Stimulated activated CD4-positive, alpha-beta T cell treated with anti-CD3 and anti-CD28 coated beads, Interleukin-12 subunit alpha, Interleukin-12 subunit beta, amount 100 ng/mL, for 4 hours (primary cell): ENCODE measurements around the gene FAF1.
"Not testable (repeated sequence)": the region's sequence is repeated elsewhere in the genome, so short reads cannot be mapped to it uniquely, and the experiment has no call there.

ENCODE experiments used
- DNase-seq: peaks from one replicate; pipeline ENCODE4 v3.0.0-alpha.2; 2020

Gene FAF1

DNA sequence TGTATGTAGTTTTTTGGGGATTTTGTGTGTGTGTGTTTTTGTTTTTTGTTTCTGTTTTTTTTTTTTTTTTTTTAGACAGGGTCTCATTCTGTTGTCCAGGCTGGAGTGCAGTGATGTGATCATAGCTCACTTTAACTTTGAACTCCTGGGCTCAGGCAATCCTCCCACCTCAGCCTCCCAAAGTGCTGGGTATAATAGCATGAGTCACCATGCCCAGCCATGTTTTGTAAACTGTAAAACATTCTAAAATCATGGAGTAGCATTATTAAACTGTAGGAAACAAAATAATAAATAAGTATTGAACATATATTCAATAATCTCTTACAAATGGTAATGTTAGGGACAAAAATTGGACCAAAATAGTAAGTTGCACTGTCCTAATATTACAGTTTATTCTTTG, 124.0 kb downstream of the FAF1 start:
- no peak for DNase-seq

DNA sequence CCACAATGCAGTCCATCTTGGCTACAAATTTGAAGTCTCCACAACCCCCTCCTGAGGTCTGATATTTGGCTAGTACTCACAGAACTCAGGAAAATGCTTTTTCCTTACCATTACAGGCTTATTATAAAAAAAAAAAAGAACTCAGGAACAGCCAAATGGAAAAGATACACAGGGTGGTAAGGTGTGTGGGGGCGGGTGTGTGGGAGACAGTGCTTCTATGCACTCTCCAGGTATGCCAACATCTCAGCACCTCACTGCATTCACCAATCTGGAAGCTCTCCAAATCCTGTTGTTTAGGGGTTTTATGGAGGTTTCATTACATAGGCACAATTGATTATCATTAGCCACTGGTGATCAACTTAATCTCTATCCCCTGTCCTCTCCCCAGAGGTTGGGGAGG, 126.9 kb downstream of the FAF1 start:
- no peak for DNase-seq

DNA sequence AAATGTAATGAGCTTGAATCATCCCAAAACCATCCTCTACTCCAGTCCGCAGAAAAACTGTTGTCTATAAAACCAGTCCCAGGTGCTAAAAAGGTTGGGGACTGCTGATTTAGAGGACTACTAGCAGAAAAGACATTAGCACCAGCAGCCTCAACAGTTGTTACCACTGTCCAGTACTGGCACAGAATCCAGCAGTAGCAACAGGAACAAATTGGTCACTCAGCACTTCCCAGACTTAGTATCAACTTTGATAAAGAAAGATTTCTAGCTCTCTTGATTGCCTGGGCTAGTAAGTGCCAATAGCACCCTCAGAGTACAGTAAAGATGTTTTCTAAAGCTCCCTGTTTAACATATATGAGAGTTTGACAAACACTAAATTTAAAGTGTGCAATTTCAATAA, 127.9 kb downstream of the FAF1 start:
- DNase-seq: no peak

DNA sequence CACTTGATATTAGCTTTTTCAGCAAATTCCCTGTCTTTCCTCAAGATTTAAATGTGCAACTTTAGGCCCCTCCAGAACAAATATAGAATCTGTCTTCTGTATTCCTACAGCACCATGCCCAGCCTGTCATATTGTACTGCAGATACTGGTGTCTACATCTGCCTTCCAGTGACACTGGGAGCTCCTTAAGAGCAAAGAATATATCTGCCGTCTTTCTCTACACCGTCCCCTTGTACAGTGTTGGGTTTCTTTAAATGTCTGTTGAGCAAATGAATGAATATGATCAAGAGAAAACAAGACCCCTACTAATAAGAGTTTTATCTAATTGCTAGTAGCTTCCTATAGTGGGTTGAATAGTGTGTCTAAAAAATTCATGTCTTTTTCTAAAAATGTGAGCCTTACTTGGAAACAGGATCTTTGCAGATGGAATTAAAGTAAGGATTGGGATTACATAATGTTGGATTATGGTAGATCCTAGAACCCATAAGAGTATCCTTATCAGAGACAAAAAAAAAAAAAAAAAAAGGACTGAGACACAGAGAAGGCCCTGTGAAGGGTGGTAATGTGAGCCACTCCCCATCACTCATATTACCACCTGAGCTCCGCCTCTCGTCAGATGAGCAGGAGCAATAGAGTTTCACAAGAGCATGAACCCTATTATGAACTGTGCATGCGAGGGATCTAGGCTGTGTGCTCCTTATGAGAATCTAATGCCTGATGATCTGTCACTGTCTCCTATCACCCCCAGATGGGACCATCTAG, 128.6 kb downstream of the FAF1 start:
- no peak for DNase-seq

DNA sequence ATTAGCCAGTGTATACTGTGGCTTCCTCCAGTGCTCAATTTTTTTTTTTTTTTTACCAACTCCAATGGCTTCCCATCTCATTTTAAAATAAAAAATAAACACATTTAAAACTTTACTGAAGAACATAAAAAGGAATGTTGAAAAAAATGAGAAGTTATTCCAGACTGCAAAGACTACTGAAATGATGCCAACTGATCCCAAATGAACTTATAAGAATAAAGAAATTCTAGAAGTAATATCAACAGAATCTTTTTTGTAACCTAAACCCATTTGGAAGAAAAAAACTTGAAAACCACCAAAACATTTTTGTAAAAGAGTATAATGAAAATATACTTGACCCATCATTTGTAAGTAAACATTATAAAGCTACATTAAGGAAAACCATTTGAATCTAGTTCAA, 129.4 kb downstream of the FAF1 start:
- no peak for DNase-seq

DNA sequence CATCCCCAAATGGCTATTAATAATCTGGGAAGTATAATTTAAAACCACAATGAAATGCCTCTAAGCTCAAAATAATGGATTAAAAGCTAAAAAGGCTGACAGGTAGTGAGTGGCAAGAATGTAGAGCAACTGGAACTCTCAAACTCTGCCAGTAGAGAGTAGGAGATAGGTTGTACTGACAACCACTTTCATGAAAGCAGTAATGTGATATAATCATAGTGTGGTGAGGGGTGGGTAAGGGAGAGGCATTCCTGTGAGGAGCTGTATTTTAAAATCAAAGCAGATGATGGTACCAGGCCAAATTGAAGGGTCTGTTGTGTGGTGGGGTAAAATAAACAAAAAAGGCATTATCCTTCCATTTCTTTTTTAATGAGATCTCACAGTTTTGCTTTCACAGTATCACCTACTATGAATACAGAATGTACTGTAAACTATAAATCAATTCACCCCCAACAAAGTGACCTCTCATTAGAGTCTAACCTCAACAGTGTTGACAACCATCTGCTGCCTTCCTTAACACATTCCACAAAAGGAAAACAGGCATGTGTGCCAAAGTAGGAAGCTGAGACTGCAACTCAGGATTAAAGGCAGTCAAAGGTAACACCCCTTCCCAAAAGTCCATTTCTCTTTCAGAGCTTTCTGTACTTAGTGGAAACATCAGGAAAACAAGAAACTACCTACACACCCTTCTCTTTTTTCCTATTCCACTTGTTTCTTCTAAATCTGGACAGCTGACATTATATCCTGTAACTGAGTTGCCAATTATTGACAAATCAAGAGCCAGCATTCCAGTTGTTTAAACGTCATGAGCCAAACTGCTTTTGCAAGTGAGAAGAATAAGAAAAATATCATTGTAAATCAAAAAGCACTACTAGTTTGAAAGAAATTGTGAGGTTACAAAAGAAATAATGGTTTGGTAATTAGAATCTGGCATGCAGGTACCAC, 130.8 kb downstream of the FAF1 start:
- no peak for DNase-seq

DNA sequence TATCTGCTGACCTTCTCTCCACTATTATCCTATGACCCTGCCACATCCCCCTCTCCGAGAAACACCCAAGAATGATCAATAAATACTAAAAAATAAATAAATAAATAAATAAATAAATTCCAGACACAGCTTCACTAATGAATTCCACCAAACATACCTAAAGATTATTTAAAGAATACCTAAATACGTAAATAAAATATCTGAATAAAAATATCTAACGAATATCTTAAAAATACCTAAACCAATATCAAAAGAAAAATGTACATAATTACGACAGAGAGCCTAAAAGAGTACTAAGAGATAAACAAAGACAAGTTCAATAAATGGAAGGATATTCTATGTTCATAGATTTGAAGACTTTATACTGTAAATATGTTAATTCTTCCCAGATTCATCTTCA, 132.5 kb downstream of the FAF1 start:
- no peak for DNase-seq

DNA sequence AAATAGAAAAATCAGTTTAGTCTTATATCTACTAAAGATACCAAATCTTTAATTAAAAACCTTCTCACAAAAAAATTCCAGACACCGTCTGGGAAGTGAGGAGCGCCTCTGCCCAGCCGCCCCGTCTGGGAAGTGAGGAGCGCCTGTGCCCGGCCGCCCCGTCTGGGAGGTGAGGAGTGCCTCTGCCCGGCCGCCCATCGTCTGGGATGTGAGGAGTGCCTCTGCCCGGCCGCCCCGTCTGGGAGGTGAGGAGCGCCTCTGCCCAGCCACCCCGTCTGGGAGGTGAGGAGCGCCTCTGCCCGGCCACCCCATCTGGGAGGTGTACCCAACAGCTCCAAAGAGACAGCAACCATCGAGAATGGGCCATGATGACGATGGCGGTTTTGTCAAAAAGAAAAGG, 133.3 kb downstream of the FAF1 start:
- not testable (repeated sequence) for DNase-seq

DNA sequence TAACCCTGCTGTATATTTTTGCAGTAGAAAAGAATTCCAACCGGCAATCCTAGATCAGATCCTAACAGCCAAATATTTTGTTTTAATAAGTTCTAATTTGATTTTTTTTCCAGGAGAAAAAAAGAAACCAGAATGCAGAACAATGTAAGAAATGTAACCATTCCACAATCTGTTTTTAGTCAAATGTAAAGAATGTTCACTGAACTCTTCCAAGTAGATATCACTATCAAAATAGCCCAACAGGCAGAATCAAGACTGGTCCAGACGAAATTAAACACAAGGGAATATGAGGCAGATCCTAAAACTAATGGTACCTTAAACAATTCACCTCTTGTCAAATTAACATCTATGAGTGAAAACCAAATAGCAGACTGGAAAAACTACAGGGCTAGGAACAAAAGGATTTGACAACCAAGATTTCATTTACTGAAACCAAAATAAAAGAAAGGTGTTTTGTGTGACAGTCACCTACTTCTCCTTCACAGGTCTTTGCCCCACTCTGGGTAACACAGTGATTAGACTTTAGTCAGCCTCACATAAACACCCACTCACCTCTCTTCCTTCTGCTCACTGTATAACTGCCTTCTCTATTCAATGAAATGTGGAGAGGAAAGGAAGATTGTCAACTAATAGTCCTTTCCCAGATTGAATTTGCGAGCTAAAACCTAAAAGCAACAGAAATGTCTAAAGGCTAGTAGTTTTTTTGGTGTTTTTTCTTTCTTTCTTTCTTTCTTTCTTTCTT, 137.9 kb downstream of the FAF1 start:
- DNase-seq: no peak

DNA sequence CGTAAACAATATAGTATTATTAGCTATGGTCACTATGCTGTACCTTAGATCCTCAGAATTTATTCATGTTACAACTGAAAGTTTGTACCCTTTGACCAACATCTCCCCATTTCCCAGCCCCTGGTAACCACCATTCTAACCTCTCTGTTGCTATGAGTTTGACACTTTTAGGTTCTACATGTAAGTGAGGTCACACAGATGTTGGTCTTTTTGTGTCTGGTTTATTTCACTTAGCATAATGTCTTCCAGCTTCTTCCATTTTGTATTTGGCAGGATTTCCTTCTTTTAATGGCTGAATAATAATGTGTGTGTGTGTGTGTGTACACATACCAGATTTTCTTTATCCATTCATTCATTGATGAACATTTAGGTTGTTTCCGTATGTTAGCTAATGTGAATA, 139.5 kb downstream of the FAF1 start:
- DNase-seq: no peak

DNA sequence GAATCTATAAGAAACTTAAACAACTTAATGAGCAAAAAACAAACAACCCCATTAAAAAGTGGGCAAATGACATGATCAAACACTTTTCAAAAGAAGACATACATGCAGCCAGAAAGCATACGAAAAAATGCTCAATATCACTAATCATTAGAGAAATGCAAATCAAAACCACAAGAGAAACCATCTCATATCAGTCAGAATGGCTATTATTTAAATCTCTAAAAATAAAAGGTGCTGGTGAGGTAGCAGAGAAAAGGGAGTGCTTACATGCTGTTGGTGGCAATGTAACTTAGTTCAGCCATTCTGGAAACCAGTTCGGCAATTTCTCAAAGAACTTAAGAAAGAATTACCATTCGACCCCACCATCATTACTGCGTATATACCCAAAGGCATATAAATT, 147.7 kb downstream of the FAF1 start:
- DNase-seq: no peak

DNA sequence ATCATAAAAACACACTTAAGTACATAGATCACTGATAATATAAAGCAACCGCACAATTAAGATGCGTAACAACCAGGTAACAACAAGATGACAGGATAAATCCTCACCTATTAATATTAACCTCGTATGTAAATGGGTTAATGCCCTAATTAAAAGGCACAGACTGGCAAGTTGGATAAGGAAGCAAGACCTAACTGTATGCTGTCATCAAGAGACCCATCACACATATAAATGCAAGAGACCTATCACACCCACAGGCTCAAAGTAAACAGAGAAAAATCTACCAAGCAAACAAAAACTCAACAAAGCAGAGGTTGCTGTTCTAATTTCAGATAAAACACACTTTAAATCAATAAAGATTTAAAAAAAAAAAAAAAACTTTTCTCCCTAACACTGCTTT, 151.8 kb downstream of the FAF1 start:
- no peak for DNase-seq

DNA sequence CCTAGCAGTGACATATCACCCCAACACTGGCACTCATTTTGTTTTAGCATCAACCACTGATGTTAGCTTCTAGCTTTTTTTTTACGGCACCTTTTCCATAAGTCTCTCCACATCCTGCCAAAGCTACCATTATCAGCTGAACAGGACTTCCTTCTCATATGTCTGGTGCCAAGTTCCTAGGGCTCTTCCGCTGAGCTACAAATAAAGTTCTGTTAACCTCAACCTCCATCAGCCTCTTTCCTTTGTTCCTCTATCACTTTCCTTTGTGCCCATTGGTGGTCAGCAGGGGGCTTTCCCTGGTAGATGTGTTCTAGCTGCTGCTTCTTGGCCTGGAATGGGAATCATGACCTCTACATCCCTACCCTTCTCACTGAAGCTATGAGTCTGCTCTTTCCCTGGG, 163.8 kb downstream of the FAF1 start:
- DNase-seq: no peak

DNA sequence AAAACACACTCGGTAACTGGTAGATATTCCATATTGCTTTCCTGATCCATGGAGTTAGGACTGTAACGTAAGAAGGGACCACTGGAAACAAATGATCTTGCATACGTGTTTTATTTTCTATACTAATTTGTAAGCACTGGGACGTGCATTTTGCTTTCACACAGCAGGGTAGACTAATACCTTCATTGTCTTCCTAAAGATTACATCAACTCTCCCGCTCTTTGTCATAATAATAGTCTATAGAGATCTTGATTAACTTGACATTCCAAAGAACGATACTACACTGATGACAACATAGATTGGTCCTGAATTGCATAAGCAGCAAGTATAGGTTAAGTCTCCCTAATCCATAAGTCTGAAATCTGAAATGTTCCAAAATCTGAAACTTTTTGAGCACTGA, 166.5 kb downstream of the FAF1 start:
- no peak for DNase-seq

DNA sequence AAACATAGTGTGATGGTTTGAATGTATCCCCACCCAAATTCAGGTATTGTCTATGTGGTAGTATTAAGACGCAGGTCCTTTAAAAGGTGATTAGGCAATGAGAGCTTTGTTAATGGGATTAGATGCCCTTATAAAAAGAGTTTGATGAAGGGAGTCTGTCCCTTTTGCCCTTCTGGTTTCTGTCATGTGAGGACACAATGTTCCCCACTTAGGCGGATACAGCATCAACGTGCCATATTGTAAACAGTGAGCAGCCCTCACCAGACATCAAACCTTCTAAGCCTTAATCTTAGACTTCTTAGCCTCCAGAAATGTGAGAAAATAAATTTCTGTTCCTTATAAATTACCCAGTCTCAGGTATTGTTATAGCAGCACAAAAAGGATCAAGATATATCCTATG, 172.8 kb downstream of the FAF1 start:
- DNase-seq: no peak

DNA sequence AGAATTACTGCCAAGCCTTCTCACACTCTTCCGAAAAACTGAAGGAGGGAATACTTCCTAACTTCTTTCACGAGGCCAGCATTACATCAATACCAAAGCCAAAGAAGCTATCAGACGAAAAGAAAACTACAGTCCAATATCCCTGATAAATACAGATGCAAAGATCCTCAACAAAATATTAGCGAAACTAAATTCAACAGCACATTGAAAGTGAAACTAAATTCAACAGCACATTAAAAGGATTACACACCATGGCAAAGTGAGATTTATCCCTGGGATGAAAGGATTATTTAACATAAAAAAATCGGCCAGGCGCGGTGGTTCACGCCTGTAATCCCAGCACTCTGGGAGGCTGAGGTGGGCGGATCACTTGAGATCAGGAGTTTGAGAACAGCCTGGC, 176.8 kb downstream of the FAF1 start:
- no peak for DNase-seq

DNA sequence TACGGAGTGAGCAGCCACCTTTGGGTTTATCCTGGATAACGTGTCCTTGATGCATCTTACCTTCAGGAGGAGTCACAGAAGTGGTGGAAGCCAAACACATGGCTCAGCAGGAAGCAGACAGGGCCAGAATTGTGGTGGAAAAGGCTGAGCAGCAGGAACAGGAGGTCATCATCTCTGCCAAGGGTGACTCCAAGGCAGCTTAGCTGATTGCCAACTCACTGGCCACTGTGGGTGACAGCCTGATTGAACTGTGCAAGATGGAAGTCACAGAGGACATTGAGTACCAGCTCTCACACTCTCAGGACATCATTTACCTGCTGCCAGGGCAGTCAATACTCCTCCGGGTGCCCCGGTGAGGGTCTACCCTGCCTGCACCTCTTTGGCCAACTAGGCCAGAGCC, 179.3 kb downstream of the FAF1 start:
- DNase-seq: no peak

DNA sequence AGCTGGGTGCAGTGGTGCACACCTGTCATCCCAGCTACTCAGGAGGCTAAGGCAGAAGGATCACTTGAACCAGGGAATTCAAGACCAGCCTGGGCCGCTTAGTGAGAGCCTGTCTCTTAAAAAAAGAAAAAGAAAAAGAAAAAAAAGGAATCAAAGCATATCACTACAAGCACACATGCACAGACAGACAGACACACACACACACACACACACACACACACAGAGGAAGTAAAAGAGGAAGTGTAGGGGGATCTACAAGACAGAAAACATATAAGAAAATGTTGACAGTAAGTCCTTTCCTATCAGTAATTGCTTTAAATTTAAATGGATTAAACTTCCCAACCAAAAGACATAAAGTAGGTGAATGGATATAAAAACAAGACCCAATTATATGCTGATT, 180.3 kb downstream of the FAF1 start:
- DNase-seq: no peak

DNA sequence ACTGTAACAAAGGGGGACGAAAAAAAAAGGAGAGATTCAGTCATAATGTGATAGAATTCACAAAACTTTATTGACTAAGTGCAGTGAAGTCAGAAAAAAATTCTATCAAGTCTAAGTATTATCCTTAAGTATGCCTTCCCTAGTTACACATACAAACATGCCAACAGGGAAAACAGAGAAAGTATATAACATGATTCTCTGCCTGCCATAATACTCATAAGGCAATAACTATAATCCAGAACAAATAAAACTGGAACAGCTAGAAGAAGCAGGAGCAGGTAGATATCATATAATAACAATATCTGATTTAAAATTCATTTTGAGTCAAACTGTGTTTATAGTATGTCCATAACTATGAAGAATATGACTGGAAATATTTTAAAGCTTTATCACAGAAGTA, 184.3 kb downstream of the FAF1 start:
- no peak for DNase-seq

DNA sequence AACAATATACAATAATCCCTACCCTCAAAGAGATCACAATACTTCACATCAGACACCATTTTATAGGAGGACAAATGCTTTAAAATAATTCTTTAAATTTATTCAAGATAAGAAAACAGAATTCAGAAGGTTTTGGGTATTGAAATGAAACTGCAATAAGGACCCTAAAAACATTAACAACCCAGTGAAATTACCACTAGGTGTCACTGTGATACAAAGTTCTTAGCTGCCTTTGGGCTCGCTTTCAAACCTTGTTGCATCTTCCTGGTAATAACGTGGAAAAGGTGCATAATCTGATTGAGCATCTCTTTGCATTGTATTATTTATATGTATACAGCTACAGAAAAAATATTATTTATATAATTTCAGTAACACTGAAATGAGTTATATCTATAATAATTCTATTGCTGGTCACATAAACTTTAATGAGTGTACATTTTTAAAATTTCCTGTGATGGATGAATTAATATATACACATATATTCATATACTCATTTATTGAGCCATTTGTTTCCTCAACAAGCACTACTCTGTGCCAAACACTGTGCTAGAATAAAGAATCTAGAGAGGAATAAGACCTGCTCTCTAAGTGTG, 185.2 kb downstream of the FAF1 start:
- no peak for DNase-seq

DNA sequence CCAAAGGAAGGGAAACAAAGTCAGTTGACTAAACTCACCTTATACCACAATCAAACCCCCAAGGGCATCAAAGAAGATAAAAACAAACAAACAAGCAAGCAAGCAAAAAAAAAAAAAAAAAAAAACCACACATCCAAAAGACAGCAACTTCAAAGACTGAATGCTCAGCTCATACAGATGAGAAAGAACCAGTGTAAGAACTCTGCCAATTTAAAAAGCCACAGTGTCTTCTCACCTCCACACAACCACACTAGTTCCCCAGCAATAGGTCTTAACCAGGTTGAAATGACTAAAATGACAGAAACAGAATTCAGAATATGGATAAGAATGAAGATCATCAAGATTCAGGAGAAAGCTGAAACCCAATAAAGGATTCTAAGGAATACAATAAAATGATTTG, 193.4 kb downstream of the FAF1 start:
- no peak for DNase-seq

DNA sequence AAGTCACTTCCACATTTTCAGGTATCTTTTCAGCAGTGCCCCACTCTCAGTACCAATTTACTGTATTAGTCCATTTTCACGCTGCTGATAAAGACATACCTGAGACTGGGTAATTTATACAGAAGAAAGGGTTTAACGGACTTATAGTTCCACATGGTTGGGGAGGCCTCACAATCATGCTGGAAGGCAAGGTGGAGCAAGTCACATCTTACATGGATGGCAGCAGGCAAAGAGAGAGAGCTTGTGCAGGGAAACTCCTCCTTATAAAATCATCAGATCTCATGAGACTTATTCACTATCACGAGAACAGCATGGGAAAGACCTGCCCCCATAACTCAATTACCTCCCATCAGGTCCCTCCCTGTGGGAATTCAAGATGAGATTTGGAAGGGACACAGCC, 203.5 kb downstream of the FAF1 start:
- DNase-seq: not testable (repeated sequence)

DNA sequence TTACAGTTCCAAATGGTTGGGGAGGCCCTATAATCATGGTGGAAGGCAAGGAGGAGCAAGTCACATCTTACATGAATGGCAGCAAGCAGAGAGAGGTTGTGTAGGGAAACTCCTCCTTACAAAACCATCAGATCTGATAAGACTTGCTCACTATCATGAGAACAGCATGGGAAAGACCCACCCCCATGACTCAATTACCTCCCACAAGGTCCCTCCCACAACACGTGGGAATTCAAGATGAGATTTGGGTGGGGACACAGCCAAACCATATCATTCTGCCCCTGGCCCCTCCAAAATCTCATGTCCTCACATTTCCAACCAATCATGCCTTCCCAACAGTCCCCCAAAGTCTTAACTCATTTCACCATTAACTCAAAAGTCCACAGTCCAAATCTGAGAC, 205.3 kb downstream of the FAF1 start:
- not testable (repeated sequence) for DNase-seq
